ENCODE measurements around the gene DHRS12.
A peak's percentile ranks its signal among the peaks of the same experiment; 100 is the strongest.

Gene DHRS12

DNA sequence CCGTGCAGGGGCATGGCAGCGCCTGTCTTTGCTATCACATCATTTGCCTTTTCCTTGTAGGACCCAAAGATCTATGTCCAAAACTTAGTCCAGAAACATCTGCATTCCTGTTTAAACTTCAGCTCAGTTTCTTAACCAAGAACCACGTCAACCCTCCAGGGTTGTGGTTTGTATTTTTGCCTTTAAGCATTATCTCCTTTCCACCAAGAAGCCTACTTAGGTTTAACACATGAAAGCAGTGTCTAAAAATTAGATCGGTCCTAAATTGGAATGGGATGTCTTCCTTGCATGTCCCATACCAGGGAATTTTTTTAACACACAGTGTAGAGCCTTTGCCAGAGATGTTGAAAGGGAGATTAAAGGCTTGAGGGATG is 38.8 kb downstream of the DHRS12 start:
- no peaks in the 10 kb centered on the region for H3K27me3 ChIP-seq (ENCODE audit: control insufficient read depth in 1 of 2, insufficient read depth in 2 of 2, low read length in 2 of 2)
- H3K4me3 ChIP-seq (ENCODE audit: low read depth in 1 of 2, low read length in 2 of 2): no peak overlapping the region
- no peak overlapping the region for H3K9ac ChIP-seq (ENCODE audit: low read length)
- no peaks in the 10 kb centered on the region for H3K9me3 ChIP-seq (ENCODE audit: low read length)
- peaks cover 12% of the 10 kb centered on the region for H3K36me3 ChIP-seq (ENCODE audit: insufficient read depth, low read length)
- H3K4me1 ChIP-seq (ENCODE audit: insufficient read depth, low read length): peaks cover 4% of the 10 kb centered on the region
- H3K27ac ChIP-seq (ENCODE audit: low read depth, low read length): no peak overlapping the region

DNA sequence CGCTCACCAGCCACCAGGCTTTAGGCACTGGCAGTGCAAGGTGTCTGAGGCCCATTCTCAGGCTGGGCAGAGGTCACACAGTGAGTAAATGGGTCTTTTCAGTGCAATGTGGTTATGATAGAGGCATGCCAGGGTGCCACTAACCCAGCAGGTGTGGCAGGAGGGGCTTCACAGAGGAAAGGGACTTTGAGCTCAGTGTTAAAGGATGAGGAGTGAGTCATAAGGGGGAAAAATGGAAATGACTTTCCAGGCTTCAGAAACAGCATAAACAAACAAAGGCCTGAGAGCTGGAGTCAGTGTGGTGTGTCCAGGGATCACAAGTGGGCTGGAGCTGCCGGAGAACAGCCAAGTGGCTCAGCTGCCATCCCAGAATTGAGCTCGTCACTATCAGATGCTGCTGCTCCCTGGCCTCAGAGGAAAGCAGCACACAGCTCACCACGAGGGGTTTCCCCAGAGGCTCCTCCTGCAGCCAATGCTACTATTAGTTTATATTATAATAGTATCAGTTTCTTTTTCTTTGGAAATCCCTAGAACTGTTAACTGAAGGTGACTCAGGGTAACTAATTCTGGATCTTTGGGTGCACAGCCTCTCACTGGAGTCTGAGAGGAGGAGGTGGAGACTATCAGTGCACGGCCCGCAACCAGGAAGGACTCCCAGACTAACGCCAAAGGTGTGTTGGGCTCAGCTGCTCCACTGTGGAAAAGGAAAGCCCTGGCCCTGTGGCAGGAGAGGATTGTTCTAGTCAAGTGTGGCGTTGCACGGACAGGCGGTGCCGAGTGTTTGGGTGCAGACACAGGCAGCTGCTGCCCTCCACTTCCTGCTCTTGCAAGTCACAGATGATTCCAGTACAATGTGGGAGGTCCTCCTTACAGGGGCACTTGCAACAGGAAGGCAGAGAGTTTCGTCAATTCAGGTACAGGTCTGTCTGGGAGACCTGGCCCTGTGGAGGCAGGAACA is 39.5 kb downstream of the DHRS12 start:
- no peaks in the 10 kb centered on the region for H3K27me3 ChIP-seq (ENCODE audit: control insufficient read depth in 1 of 2, insufficient read depth in 2 of 2, low read length in 2 of 2)
- H3K9ac ChIP-seq (ENCODE audit: low read length): no peak overlapping the region
- no peak overlapping the region for H3K4me3 ChIP-seq (ENCODE audit: low read depth in 1 of 2, low read length in 2 of 2)
- no peaks in the 10 kb centered on the region for H3K9me3 ChIP-seq (ENCODE audit: low read length)
- H3K27ac ChIP-seq (ENCODE audit: low read depth, low read length): peak overlapping the region; percentile 39
- peaks cover 15% of the 10 kb centered on the region for H3K36me3 ChIP-seq (ENCODE audit: insufficient read depth, low read length)
- H3K4me1 ChIP-seq (ENCODE audit: insufficient read depth, low read length): peaks cover 4% of the 10 kb centered on the region

GRCh38 chr13:51763486-51763885 is 40.5 kb downstream of the DHRS12 start:
- Histone ChIP-seq H3K36me3 (ENCODE audit: insufficient read depth, low read length) (peaks cover 19% of the 10 kb centered on the region), H3K27me3 (ENCODE audit: control insufficient read depth in 1 of 2, insufficient read depth in 2 of 2, low read length in 2 of 2) (no peaks in the 10 kb centered on the region), H3K27ac (ENCODE audit: low read depth, low read length) (no peak overlapping the region), H3K9me3 (ENCODE audit: low read length) (no peaks in the 10 kb centered on the region), H3K4me1 (ENCODE audit: insufficient read depth, low read length) (peaks cover 4% of the 10 kb centered on the region), H3K4me3 (ENCODE audit: low read depth in 1 of 2, low read length in 2 of 2) (no peak overlapping the region), H3K9ac (ENCODE audit: low read length) (no peak overlapping the region)

- peaks cover 24% of the 10 kb centered on the region for H3K36me3 ChIP-seq (ENCODE audit: insufficient read depth, low read length)
- no peak overlapping the region for H3K9ac ChIP-seq (ENCODE audit: low read length)
- no peaks in the 10 kb centered on the region for H3K9me3 ChIP-seq (ENCODE audit: low read length)
- no peaks in the 10 kb centered on the region for H3K27me3 ChIP-seq (ENCODE audit: control insufficient read depth in 1 of 2, insufficient read depth in 2 of 2, low read length in 2 of 2)
- H3K4me1 ChIP-seq (ENCODE audit: insufficient read depth, low read length): peaks cover 4% of the 10 kb centered on the region
- H3K4me3 ChIP-seq (ENCODE audit: low read depth in 1 of 2, low read length in 2 of 2): no peak overlapping the region
- H3K27ac ChIP-seq (ENCODE audit: low read depth, low read length): no peak overlapping the region
These were observed 42.2 kb downstream of the DHRS12 start for GRCh38 chr13:51761643-51762350.

DNA sequence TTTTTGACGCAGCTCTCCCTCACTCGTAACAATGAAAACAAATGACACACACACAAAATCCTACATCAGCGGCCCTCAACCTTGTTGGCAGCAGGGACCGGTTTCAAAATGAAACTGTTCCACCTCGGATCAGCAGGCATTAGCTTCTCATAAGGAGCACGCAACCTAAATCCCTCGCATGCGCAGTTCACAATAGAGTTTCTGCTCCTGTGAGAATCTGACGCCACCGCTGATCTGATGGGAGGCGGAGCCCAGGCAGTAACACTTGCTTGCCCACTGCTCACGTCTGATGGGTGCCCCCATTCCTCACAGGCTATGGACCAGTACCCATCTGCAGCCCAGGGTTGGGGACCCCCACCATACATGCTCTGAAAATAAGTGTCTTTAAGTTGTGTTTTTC is 43.4 kb downstream of the DHRS12 start:
- no peaks in the 10 kb centered on the region for H3K27me3 ChIP-seq (ENCODE audit: control insufficient read depth in 1 of 2, insufficient read depth in 2 of 2, low read length in 2 of 2)
- H3K27ac ChIP-seq (ENCODE audit: low read depth, low read length): no peak overlapping the region
- H3K36me3 ChIP-seq (ENCODE audit: insufficient read depth, low read length): peaks cover 31% of the 10 kb centered on the region
- peaks cover 4% of the 10 kb centered on the region for H3K4me1 ChIP-seq (ENCODE audit: insufficient read depth, low read length)
- no peak overlapping the region for H3K9ac ChIP-seq (ENCODE audit: low read length)
- H3K9me3 ChIP-seq (ENCODE audit: low read length): no peaks in the 10 kb centered on the region
- no peak overlapping the region for H3K4me3 ChIP-seq (ENCODE audit: low read depth in 1 of 2, low read length in 2 of 2)

DNA sequence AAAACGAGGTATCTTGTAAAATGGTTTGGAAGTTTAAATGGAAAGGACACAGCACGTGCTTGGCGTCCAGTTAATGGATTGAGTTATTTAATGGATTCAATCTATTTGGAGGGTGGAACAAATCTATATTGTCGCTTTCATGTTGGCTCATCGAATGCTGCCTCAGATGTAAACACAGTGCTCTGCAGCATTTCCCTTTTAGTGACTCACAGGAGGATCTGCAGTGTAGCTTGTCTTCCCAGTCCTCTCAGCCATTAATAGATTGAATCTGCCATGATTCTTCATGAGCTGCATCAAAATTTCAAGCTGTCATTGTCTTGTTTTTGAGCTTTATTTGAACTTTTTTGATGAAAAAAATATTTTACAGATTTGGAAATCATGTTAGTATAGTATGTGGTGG is 44.7 kb downstream of the DHRS12 start:
- Histone ChIP-seq H3K27me3 (ENCODE audit: control insufficient read depth in 1 of 2, insufficient read depth in 2 of 2, low read length in 2 of 2) (no peaks in the 10 kb centered on the region), H3K9ac (ENCODE audit: low read length) (no peak overlapping the region), H3K27ac (ENCODE audit: low read depth, low read length) (no peak overlapping the region), H3K4me3 (ENCODE audit: low read depth in 1 of 2, low read length in 2 of 2) (no peak overlapping the region), H3K9me3 (ENCODE audit: low read length) (no peaks in the 10 kb centered on the region), H3K36me3 (ENCODE audit: insufficient read depth, low read length) (peaks cover 31% of the 10 kb centered on the region), H3K4me1 (ENCODE audit: insufficient read depth, low read length) (no peaks in the 10 kb centered on the region)

- Histone ChIP-seq H3K4me1 (ENCODE audit: insufficient read depth, low read length) (no peaks in the 10 kb centered on the region), H3K36me3 (ENCODE audit: insufficient read depth, low read length) (peaks cover 31% of the 10 kb centered on the region), H3K27me3 (ENCODE audit: control insufficient read depth in 1 of 2, insufficient read depth in 2 of 2, low read length in 2 of 2) (no peaks in the 10 kb centered on the region), H3K27ac (ENCODE audit: low read depth, low read length) (no peak overlapping the region), H3K9me3 (ENCODE audit: low read length) (no peaks in the 10 kb centered on the region), H3K9ac (ENCODE audit: low read length) (no peak overlapping the region), H3K4me3 (ENCODE audit: low read depth in 1 of 2, low read length in 2 of 2) (no peak overlapping the region)
These were observed 45.3 kb downstream of the DHRS12 start for GRCh38 chr13:51758691-51759090.

- H3K4me1 ChIP-seq (ENCODE audit: insufficient read depth, low read length): no peaks in the 10 kb centered on the region
- H3K27me3 ChIP-seq (ENCODE audit: control insufficient read depth in 1 of 2, insufficient read depth in 2 of 2, low read length in 2 of 2): no peaks in the 10 kb centered on the region
- H3K36me3 ChIP-seq (ENCODE audit: insufficient read depth, low read length): peaks cover 39% of the 10 kb centered on the region
- no peaks in the 10 kb centered on the region for H3K9me3 ChIP-seq (ENCODE audit: low read length)
- H3K27ac ChIP-seq (ENCODE audit: low read depth, low read length): no peak overlapping the region
- no peak overlapping the region for H3K9ac ChIP-seq (ENCODE audit: low read length)
- no peak overlapping the region for H3K4me3 ChIP-seq (ENCODE audit: low read depth in 1 of 2, low read length in 2 of 2)
These were observed 47.3 kb downstream of the DHRS12 start for GRCh38 chr13:51756651-51757050.

DNA sequence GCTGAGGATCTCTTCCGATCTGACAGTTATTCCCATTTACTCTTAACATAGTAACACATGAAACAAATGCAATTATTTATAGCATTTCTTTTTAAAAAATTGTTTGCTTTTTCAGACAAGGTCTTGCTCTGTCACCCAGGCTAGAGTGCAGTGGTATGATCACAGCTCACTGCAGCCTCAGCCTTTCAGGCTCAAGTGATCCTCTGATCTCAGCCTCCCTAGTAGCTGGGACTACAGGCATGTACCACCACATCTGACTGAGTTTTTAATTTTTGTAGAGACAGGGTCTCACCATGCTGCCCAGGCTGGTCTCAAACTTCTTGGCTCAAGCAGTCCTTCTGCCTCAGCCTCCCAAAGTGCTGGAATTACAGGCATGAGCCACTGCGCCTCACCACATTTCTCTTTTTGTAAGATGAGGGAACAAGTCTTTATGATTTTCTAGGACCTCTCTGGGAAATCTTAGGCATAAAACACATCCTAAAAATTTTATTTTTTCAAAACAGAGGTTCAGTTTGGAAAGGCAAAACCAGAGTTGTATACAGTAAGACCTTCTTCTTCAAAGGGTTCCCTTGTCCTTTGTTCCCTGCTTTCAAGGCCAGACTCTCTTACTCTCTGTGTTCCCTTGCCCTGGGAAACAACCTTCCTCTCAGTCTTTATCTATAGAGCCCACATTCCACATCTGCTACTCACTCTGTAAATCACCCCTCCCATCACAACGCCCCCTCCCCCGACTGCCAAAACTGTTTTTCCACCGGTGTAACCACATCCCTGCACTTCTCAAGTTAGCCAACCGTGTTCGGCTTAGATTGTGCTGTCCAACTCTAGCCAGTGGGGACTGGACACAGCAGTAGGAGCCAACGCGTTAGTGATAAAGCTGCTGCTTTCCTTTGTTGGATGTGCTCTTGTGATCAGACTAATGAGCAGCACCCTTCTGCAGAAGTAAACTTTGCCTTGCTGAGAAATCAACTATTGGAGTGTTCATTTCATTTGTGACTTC is 56.2 kb downstream of the DHRS12 start:
- Histone ChIP-seq H3K4me3 (ENCODE audit: low read depth in 1 of 2, low read length in 2 of 2) (no peak overlapping the region), H3K4me1 (ENCODE audit: insufficient read depth, low read length) (no peaks in the 10 kb centered on the region), H3K9ac (ENCODE audit: low read length) (no peak overlapping the region), H3K27ac (ENCODE audit: low read depth, low read length) (no peak overlapping the region), H3K9me3 (ENCODE audit: low read length) (no peaks in the 10 kb centered on the region), H3K36me3 (ENCODE audit: insufficient read depth, low read length) (peaks cover 16% of the 10 kb centered on the region), H3K27me3 (ENCODE audit: control insufficient read depth in 1 of 2, insufficient read depth in 2 of 2, low read length in 2 of 2) (no peaks in the 10 kb centered on the region)

DNA sequence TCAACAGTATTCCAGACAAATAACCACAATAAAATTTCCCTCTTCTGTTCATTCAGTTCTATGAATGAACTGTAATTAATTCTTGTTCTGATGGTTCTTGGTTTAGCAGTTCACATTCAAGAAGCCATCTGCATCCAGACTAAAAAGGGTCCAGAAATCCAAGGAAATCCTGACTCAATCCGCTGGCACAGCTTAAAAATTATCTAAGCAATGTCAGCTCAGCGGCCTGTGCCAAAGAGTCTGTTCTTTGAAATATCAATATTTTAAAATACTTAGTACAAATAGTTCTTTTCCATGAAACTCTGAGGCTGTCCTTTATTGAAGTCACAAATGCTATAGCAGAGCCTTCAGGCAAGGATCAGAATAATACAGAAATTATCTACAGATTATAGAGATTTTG is 57.2 kb downstream of the DHRS12 start:
- Histone ChIP-seq H3K4me1 (ENCODE audit: insufficient read depth, low read length) (peaks cover 2% of the 10 kb centered on the region), H3K36me3 (ENCODE audit: insufficient read depth, low read length) (peaks cover 6% of the 10 kb centered on the region), H3K9ac (ENCODE audit: low read length) (no peak overlapping the region), H3K9me3 (ENCODE audit: low read length) (no peaks in the 10 kb centered on the region), H3K4me3 (ENCODE audit: low read depth in 1 of 2, low read length in 2 of 2) (no peak overlapping the region), H3K27me3 (ENCODE audit: control insufficient read depth in 1 of 2, insufficient read depth in 2 of 2, low read length in 2 of 2) (no peaks in the 10 kb centered on the region), H3K27ac (ENCODE audit: low read depth, low read length) (no peak overlapping the region)

DNA sequence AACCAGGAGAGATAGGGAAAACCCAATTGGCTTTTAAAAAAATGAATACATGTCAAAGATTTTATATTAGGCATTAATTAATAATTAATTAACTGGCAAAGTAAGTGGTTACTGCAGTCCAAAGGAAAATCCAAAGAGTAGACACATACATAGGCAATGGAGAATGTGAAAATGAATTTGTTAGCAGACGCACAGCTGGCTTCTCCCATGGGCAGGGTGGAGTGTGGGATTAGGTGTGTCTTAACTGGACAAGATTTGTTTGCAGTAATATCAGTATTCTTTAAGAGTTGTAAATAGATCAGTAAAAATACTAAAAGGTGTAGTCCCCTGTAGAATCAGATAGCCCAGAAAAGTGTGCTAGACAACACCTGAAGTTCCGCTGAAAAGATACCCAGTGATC is 58.7 kb downstream of the DHRS12 start:
- no peak overlapping the region for H3K27ac ChIP-seq (ENCODE audit: low read depth, low read length)
- H3K4me3 ChIP-seq (ENCODE audit: low read depth in 1 of 2, low read length in 2 of 2): no peak overlapping the region
- H3K36me3 ChIP-seq (ENCODE audit: insufficient read depth, low read length): peaks cover 6% of the 10 kb centered on the region
- H3K9ac ChIP-seq (ENCODE audit: low read length): no peak overlapping the region
- peaks cover 13% of the 10 kb centered on the region for H3K4me1 ChIP-seq (ENCODE audit: insufficient read depth, low read length)
- H3K27me3 ChIP-seq (ENCODE audit: control insufficient read depth in 1 of 2, insufficient read depth in 2 of 2, low read length in 2 of 2): no peaks in the 10 kb centered on the region
- no peaks in the 10 kb centered on the region for H3K9me3 ChIP-seq (ENCODE audit: low read length)
